ENCODE data around the gene KRTAP10-4. TPM values are rescaled to one million over a fixed set of nuclear protein-coding genes. Genes with fewer than 3 reads are reported as not detected.

KRTAP10-4 gene
- total and polyA plus RNA-seq, 2 donors (not counting 1 experiment from before 2014, with no cell fraction given): not detected

- Histone ChIP-seq H3K4me2 (replicated peaks; ENCODE audit: low read depth, low read length, poor library complexity, severe bottlenecking) (no peak overlapping the region), H3K4me1 (ENCODE audit: control insufficient read depth in 2 of 2, insufficient read depth in 2 of 2, low read length in 2 of 2) (peaks cover 11 to 13% of the 10 kb centered on the region in 2 donors), H3K9me3 (ENCODE audit: control extremely low read depth in 1 of 3, control insufficient read depth in 2 of 3, insufficient read depth in 1 of 3, low read length in 2 of 3) (peaks cover 0 to 25% (median 20%) of the 10 kb centered on the region in 3 donors), H3K9ac (ENCODE audit: low read length) (no peak overlapping the region), H4K20me1 (ENCODE audit: control insufficient read depth, insufficient read depth, low read length, poor library complexity, severe bottlenecking) (no peaks in the 10 kb centered on the region), H3K79me2 (ENCODE audit: control insufficient read depth, insufficient read depth, low read length) (no peaks in the 10 kb centered on the region), H3K27ac (ENCODE audit: low read length in 2 of 2) (no peak overlapping the region), H3K4me3 (ENCODE audit: control extremely low read depth in 1 of 5, extremely low read depth in 1 of 5, insufficient read depth in 1 of 5, low read depth in 2 of 5, low read length in 4 of 5) (no peak overlapping the region), H3K27me3 (replicated peaks in 1 of 4; ENCODE audit: control extremely low read depth in 1 of 4, control insufficient read depth in 3 of 4, insufficient read depth in 4 of 4, low read length in 3 of 4) (peaks cover 0 to 3% (median 0%) of the 10 kb centered on the region in 4 experiments), H2AFZ (ENCODE audit: insufficient read depth, low read depth, low read length, poor library complexity, severe bottlenecking) (no peak overlapping the region), H3K36me3 (replicated peaks in 1 of 2; ENCODE audit: control extremely low read depth in 1 of 2, control insufficient read depth in 1 of 2, extremely low read depth in 1 of 2, insufficient read depth in 2 of 2, low read length in 1 of 2) (no peaks in the 10 kb centered on the region)
- ChIA-PET POLR2A (no interaction called here), CTCF (no interaction called here)
- DNase-seq: no peak
- intact Hi-C loops (cut with micrococcal nuclease): no loop called here
- Mint-ChIP-seq H3K27ac (no peak overlapping the region), H3K9me3 (ENCODE audit: insufficient read depth) (peaks cover 22% of the 10 kb centered on the region), H3K4me3 (no peak overlapping the region), H3K27me3 (peaks cover 3% of the 10 kb centered on the region), H3K4me1 (peaks cover 14% of the 10 kb centered on the region)
- 94% methylated on average over 5 of the region's 6 CpGs for WGBS (ENCODE audit: insufficient coverage)
- TF ChIP-seq, protein P1, sequence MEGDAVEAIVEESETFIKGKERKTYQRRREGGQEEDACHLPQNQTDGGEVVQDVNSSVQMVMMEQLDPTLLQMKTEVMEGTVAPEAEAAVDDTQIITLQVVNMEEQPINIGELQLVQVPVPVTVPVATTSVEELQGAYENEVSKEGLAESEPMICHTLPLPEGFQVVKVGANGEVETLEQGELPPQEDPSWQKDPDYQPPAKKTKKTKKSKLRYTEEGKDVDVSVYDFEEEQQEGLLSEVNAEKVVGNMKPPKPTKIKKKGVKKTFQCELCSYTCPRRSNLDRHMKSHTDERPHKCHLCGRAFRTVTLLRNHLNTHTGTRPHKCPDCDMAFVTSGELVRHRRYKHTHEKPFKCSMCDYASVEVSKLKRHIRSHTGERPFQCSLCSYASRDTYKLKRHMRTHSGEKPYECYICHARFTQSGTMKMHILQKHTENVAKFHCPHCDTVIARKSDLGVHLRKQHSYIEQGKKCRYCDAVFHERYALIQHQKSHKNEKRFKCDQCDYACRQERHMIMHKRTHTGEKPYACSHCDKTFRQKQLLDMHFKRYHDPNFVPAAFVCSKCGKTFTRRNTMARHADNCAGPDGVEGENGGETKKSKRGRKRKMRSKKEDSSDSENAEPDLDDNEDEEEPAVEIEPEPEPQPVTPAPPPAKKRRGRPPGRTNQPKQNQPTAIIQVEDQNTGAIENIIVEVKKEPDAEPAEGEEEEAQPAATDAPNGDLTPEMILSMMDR (IDR thresholded peaks at IDR 0.05): no peak
- no peak for TF ChIP-seq EZH2 (IDR thresholded peaks at IDR 0.05; ENCODE audit: borderline replicate concordance, insufficient read depth, low read depth, low read length, poor library complexity, severe bottlenecking)
- no peak for ATAC-seq (ENCODE audit: low read depth)
Observed at GRCh38 chr21:44619886-44620285, 46.4 kb downstream of the KRTAP10-4 start.

DNA sequence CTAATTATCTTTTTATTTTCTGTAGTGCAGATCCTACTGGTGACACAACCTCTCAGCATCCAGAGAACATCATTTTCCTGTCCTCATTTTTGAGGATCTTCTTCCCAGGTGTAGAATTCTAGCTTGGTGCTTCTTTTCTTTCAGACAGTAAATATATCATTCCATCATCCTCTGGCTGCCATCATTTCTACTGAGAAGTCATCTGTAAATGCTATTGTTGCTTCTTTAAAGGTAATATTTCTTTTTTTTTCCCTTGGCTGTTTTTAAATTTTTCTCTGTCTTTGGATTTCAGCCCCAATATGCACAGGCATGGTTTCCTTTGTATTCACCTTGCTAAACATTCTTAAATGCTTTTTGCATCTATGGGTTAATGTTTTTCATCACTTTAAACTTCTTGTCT is 50.0 kb downstream of the KRTAP10-4 start:
- Histone ChIP-seq H3K4me2 (replicated peaks; ENCODE audit: low read depth, low read length, poor library complexity, severe bottlenecking) (no peak overlapping the region), H3K27me3 (replicated peaks in 1 of 4; ENCODE audit: control extremely low read depth in 1 of 4, control insufficient read depth in 3 of 4, insufficient read depth in 4 of 4, low read length in 3 of 4) (peaks cover 0 to 17% (median 0%) of the 10 kb centered on the region in 4 experiments), H3K9me3 (ENCODE audit: control extremely low read depth in 1 of 3, control insufficient read depth in 2 of 3, insufficient read depth in 1 of 3, low read length in 2 of 3) (peaks cover 0 to 31% (median 20%) of the 10 kb centered on the region in 3 donors), H3K4me1 (ENCODE audit: control insufficient read depth in 2 of 2, insufficient read depth in 2 of 2, low read length in 2 of 2) (peaks cover 7 to 9% of the 10 kb centered on the region in 2 donors), H3K27ac (ENCODE audit: low read length in 2 of 2) (no peak overlapping the region), H3K9ac (ENCODE audit: low read length) (no peak overlapping the region), H4K20me1 (ENCODE audit: control insufficient read depth, insufficient read depth, low read length, poor library complexity, severe bottlenecking) (no peaks in the 10 kb centered on the region), H3K79me2 (ENCODE audit: control insufficient read depth, insufficient read depth, low read length) (no peaks in the 10 kb centered on the region), H3K4me3 (ENCODE audit: control extremely low read depth in 1 of 5, extremely low read depth in 1 of 5, insufficient read depth in 1 of 5, low read depth in 2 of 5, low read length in 4 of 5) (no peak overlapping the region), H3K36me3 (replicated peaks in 1 of 2; ENCODE audit: control extremely low read depth in 1 of 2, control insufficient read depth in 1 of 2, extremely low read depth in 1 of 2, insufficient read depth in 2 of 2, low read length in 1 of 2) (no peaks in the 10 kb centered on the region), H2AFZ (ENCODE audit: insufficient read depth, low read depth, low read length, poor library complexity, severe bottlenecking) (no peak overlapping the region)
- no peak for DNase-seq
- intact Hi-C loops (cut with micrococcal nuclease): no loop called here
- POLR2A ChIA-PET: no interaction called here
- ATAC-seq (ENCODE audit: low read depth): no peak
- Mint-ChIP-seq H3K4me3 (no peak overlapping the region), H3K27me3 (peaks cover 7% of the 10 kb centered on the region), H3K9me3 (ENCODE audit: insufficient read depth) (peaks cover 21% of the 10 kb centered on the region), H3K4me1 (peaks cover 8% of the 10 kb centered on the region), H3K27ac (no peak overlapping the region)
- no peak for TF ChIP-seq EZH2 (IDR thresholded peaks at IDR 0.05; ENCODE audit: borderline replicate concordance, insufficient read depth, low read depth, low read length, poor library complexity, severe bottlenecking)
- TF ChIP-seq, protein P1 (IDR thresholded peaks at IDR 0.05): no peak
- CTCF ChIA-PET: no interaction called here

Other genes with a start within 250 kb of the KRTAP10-4 start
- 62.4 and 69.2 TPM in 2 replicates for gene CFAP410, start 234.3 kb upstream of the KRTAP10-4 start, total RNA-seq
- 90.9 and 98.8 TPM in 2 replicates for gene CFAP410, start 234.3 kb upstream of the KRTAP10-4 start, polyA plus RNA-seq
- gene TRPM2, start 220.1 kb upstream of the KRTAP10-4 start, total RNA-seq: 1.4 and 1.6 TPM in 2 replicates
- 5.4 and 8.4 TPM in 2 replicates for gene TRPM2, start 220.1 kb upstream of the KRTAP10-4 start, polyA plus RNA-seq
- 3.3 and 3.8 TPM in 2 replicates for gene LRRC3, start 118.2 kb upstream of the KRTAP10-4 start, total RNA-seq
- 0.36 and 0.46 TPM in 2 replicates for gene LRRC3, start 118.2 kb upstream of the KRTAP10-4 start, polyA plus RNA-seq
- gene KRTAP10-1, start 33.5 kb upstream of the KRTAP10-4 start, total RNA-seq: not detected in 2 replicates
- gene KRTAP10-1, start 33.5 kb upstream of the KRTAP10-4 start, polyA plus RNA-seq: not detected in 2 replicates
- not detected in 2 replicates for gene KRTAP10-2, start 22.2 kb upstream of the KRTAP10-4 start, total RNA-seq
- not detected in 2 replicates for gene KRTAP10-2, start 22.2 kb upstream of the KRTAP10-4 start, polyA plus RNA-seq
- not detected in 2 replicates for gene KRTAP10-3, start 14.9 kb upstream of the KRTAP10-4 start, total RNA-seq
- gene KRTAP10-3, start 14.9 kb upstream of the KRTAP10-4 start, polyA plus RNA-seq: 0.19 and 0.40 TPM in 2 replicates
- gene KRTAP10-5, start 6.9 kb downstream of the KRTAP10-4 start, total RNA-seq: not detected in 2 replicates
- not detected in 2 replicates for gene KRTAP10-5, start 6.9 kb downstream of the KRTAP10-4 start, polyA plus RNA-seq
- gene KRTAP10-6, start 18.8 kb downstream of the KRTAP10-4 start, total RNA-seq: not detected in 2 replicates
- gene KRTAP10-6, start 18.8 kb downstream of the KRTAP10-4 start, polyA plus RNA-seq: not detected in 2 replicates
- not detected in 2 replicates for gene KRTAP10-7, start 26.9 kb downstream of the KRTAP10-4 start, total RNA-seq
- not detected in 2 replicates for gene KRTAP10-7, start 26.9 kb downstream of the KRTAP10-4 start, polyA plus RNA-seq
- gene KRTAP10-8, start 38.4 kb downstream of the KRTAP10-4 start, total RNA-seq: not detected in 2 replicates
- gene KRTAP10-8, start 38.4 kb downstream of the KRTAP10-4 start, polyA plus RNA-seq: not detected in 2 replicates
- gene KRTAP10-9, start 53.4 kb downstream of the KRTAP10-4 start, total RNA-seq: not detected in 2 replicates
- not detected in 2 replicates for gene KRTAP10-9, start 53.4 kb downstream of the KRTAP10-4 start, polyA plus RNA-seq
- gene KRTAP10-10, start 63.6 kb downstream of the KRTAP10-4 start, total RNA-seq: not detected in 2 replicates
- not detected in 2 replicates for gene KRTAP10-10, start 63.6 kb downstream of the KRTAP10-4 start, polyA plus RNA-seq
- gene KRTAP10-11, start 72.7 kb downstream of the KRTAP10-4 start, total RNA-seq: not detected in 2 replicates
- gene KRTAP10-11, start 72.7 kb downstream of the KRTAP10-4 start, polyA plus RNA-seq: not detected in 2 replicates
- gene KRTAP12-4, start 80.9 kb downstream of the KRTAP10-4 start, total RNA-seq: not detected in 2 replicates
- not detected in 2 replicates for gene KRTAP12-4, start 80.9 kb downstream of the KRTAP10-4 start, polyA plus RNA-seq
- gene KRTAP12-3, start 84.2 kb downstream of the KRTAP10-4 start, total RNA-seq: not detected in 2 replicates
- not detected in 2 replicates for gene KRTAP12-3, start 84.2 kb downstream of the KRTAP10-4 start, polyA plus RNA-seq
- not detected in 2 replicates for gene KRTAP12-2, start 93.2 kb downstream of the KRTAP10-4 start, total RNA-seq
- not detected in 2 replicates for gene KRTAP12-2, start 93.2 kb downstream of the KRTAP10-4 start, polyA plus RNA-seq
- not detected in 2 replicates for gene KRTAP12-1, start 108.4 kb downstream of the KRTAP10-4 start, total RNA-seq
- gene KRTAP12-1, start 108.4 kb downstream of the KRTAP10-4 start, polyA plus RNA-seq: not detected in 2 replicates
- not detected in 2 replicates for gene KRTAP10-12, start 123.4 kb downstream of the KRTAP10-4 start, total RNA-seq
- not detected in 2 replicates for gene KRTAP10-12, start 123.4 kb downstream of the KRTAP10-4 start, polyA plus RNA-seq
- gene TSPEAR, start 137.8 kb downstream of the KRTAP10-4 start, total RNA-seq: not detected in 2 replicates
- gene TSPEAR, start 137.8 kb downstream of the KRTAP10-4 start, polyA plus RNA-seq: not detected in 2 replicates
- 96.4 and 97.2 TPM in 2 replicates for gene UBE2G2, start 228.1 kb downstream of the KRTAP10-4 start, total RNA-seq
- 109 and 133 TPM in 2 replicates for gene UBE2G2, start 228.1 kb downstream of the KRTAP10-4 start, polyA plus RNA-seq
- gene SUMO3, start 244.3 kb downstream of the KRTAP10-4 start, total RNA-seq: 34.6 and 37.6 TPM in 2 replicates
- 44.8 and 94.9 TPM in 2 replicates for gene SUMO3, start 244.3 kb downstream of the KRTAP10-4 start, polyA plus RNA-seq